GM21367 (cell line): Measurements from ENCODE around the gene TBX4.

Source experiments
- ATAC-seq: cut with Tn5 transposase; IDR thresholded peaks from one replicate; pipeline ENCODE4 v1.9.1; 2021; ENCODE audit not compliant: unreplicated experiment

Gene TBX4

DNA sequence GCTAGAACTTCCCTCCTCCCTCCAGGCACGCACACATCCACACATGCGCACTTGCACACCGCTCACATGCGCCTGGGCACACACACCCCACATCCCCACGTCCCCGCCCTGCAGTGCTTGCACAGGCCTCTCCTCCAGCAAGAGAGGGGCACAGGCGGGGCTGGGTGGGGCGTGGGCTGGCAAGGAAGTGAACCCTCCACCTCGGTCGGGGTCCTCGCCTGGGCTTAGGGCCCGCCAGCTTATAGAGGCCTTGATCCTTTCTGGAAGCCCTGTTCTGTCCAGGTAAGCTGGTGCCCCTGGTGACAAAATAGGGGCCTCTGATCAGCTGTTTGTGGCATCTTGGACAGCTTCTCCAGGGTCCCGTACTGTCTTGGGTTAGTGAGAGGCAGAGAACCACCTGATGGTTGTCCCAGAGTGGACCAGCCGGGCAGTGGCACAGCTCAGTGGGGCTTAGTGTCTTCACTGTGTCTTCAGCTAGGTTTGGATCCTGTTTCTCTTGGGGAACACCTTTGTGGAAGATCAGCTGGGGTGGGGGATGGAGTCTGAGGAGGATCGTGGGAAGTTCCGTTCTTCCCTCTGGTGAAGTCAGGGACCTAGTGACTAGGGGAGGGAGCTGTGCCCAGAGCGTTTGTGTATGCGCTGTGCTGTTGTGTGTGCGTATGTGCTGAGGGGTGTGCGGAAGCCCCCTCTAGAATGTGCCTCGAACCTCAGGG is 12.1 kb downstream of the TBX4 start:
- no peak for ATAC-seq

GRCh38 chr17:61464843-61465180 is 12.6 kb downstream of the TBX4 start:
- ATAC-seq, result no peak

GRCh38 chr17:61465550-61466237 is 13.5 kb downstream of the TBX4 start:
- no peak for ATAC-seq

DNA sequence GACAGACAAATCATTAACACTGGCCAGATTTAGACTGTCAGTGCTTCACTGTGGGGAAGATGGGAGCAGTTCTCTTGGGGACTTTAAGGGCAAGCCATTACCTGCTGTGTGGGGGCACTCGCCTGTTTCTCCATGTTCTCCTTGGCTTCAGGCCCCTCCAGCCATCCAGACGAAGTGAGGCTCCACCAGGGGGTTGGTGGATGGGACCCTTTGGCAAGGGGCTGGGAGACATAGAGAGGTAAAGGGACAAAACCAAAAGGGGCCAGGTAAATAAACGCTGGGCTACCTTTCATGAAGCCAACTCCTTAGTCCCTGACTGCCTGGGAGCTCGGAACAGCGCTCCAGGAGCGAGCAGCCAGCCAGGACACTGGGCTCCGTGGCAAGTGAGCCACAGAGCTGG is 14.0 kb downstream of the TBX4 start:
- ATAC-seq, result no peak

- ATAC-seq, result no peak
These were observed 15.4 kb downstream of the TBX4 start for GRCh38 chr17:61467416-61468262.

- ATAC-seq, result no peak
These were observed 16.2 kb downstream of the TBX4 start for GRCh38 chr17:61468263-61468907.

DNA sequence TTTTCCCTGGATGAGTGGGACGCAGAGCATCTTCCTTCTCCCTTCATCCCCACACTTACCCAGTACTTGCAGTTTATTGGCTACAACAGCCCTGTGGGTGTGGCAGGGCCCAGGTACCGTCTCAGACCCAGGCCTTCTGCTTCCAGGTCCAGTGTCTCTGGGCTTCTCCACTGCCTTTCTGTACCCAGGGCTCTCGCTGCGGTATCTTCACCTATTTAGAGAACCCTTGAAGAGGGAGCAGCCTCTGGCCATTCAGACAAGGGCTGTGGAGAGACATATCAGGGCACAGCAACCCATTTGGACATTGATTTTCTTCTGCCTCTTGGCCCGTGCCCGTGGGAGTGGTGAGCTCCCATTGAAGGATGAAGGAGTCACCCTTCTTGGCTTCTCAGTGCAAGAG is 17.3 kb downstream of the TBX4 start:
- ATAC-seq, result no peak

GRCh38 chr17:61469949-61470348 is 17.7 kb downstream of the TBX4 start:
- ATAC-seq, result no peak

- ATAC-seq, result no peak
These were observed 18.4 kb downstream of the TBX4 start for GRCh38 chr17:61470530-61471136.

- no peak for ATAC-seq
These were observed 22.2 kb downstream of the TBX4 start for GRCh38 chr17:61474235-61474927.

DNA sequence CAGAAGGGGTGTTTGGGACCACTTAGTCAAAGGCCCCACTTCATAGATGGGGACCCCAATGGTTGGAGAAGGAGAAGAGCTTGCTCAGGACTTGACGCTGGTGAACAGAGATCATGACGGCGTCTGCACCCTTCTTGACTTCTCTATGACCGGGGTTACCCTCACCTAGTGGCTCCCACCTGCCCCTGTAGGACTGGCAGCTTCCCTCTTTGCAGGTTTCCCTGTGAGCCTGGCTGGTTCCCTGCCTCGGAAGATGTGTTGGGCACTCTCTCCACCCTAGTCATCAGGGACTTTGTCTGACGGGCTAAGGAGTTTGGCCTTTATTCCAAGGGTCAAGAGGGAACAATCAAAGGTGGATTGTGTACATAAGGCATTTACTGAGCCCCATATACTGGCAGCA is 22.7 kb downstream of the TBX4 start:
- no peak for ATAC-seq

DNA sequence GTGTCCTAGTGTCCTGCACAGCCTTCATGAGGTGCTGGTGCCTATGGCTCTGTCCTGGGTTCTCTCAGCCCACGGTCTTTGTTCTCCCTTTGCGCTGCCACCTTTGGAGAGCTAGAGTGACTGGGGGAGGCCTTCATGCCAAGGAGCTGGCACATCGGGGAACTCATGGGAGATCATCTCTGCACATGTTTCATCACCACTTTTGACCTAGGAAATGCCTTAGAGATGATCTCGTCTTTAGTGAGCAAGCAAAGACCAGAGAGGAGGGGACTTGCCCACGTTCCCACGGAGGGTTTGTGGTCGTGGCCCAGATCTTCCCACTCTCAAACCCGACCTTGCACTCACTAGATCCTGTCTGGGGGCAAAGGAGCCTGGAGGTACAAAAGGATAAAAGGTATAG is 23.5 kb downstream of the TBX4 start:
- no peak for ATAC-seq

DNA sequence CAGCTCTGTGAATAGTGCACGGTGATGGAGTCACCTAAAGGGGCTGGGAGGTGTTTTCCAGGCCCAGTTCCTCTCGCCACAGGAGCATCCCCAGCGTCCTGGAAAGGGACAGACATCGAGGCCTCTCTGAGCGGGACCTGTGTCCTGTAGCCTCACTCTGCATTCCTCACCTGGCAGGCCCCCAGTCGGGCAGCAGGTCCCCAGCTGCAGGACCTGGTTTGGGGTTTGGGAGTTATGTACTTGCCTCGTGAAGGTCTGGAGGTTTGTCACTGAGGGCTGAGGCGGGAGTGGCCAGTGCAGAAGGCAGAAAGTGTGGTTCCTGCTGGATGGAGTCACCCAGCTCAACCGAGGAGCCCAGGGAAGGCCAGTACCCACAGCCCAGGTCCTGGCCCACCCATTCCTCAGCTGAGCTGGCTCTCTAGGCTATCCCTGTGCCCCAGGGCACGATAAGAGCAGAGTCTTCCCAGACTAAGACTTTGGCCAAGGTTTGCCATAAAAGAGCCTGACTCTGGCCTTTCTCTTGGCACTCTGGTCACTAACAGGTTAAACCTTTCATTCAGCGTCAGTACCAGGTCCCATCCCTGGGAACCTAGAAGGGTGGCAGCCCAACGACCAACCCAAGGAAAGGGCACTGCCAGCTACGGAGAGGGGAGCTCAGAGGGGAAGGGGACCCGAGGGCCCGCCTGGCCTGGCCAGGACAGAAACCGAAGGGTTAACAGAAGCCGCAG is 24.4 kb downstream of the TBX4 start:
- no peak for ATAC-seq

GRCh38 chr17:61477204-61477834 is 25.1 kb downstream of the TBX4 start:
- ATAC-seq, result no peak

DNA sequence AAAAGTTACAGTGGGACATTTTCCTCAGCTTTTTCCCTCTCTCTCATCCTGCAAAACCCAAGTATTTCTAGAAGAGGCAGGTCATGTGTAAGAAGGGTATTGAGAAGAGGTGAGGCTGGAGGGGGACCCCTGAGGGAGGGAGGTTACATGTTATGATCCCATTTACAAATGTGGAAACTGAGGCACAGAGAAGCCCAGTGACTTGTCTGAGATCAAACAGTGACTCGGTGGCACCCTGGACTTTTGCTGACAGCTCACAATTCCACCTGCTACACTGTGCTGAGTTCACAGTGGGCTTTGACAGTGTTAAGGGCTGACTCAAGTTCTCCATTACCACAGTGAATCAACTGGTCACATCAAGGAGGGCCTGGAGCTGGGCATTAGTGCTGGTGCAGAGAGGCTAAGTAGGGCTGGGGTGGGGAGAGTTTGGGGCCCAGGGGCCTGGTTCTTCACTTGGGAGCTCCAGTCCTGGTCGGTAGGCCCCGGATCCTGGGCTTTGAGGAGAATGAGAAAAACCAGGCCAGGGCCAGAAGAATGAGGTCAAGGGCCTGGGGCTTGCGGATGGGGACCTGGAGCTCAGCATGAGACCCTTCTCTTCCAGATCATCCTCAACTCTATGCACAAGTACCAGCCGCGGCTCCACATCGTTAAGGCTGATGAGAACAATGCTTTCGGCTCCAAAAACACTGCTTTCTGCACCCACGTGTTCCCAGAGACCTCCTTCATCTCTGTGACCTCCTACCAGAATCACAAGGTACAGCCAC is 26.0 kb downstream of the TBX4 start:
- ATAC-seq, result no peak

DNA sequence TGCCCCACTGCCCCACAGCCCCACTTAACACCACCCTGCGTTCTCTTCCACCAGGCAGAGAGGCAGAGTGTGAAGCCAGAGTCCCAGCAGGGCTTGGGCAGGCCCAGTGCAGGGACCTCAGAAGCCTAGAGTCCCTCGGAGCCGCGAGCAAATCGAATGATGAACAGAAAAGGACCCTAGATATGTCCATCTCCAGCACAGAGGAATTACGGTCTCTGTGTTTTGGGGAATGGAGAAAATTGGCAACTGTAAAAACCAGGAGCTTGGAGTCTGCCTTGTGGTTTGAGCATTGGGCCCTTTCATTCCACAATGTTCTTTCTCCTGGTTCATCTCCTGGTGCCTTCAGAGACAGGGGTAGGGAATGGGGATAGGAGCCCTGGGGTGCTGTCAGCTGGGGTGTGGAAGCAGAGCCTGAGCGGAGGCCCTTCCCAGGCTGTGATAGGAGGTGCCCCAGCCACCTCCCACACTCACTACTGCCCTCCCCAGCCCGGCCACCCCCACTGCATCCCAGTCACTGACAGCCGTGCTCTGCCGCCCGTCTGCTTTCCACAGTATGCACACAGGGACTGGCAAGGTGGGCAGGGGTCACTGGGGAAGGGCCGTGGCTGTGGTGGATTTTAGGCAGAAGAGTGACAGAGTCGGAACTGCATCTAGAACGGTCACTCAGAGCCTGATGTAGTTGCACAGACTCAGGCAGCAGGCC is 26.7 kb downstream of the TBX4 start:
- ATAC-seq, result no peak

- ATAC-seq, result no peak
These were observed 27.5 kb downstream of the TBX4 start for GRCh38 chr17:61479493-61480413.
